GM23338 (cell line): ENCODE measurements around the gene SH3GL3.

Experiments
- CREB1 ChIP-seq: fragments of 250-450 bp; sonication (Bioruptor Pico); IDR thresholded peaks from 2 replicates; pipeline ENCODE4 v1.5.0; 2020; ENCODE audit warnings: low read depth, mild to moderate bottlenecking, moderate library complexity
- CTCF ChIP-seq, 2 experiments: fragments of 200-600 bp in 1 of 2; sonication (generic) in 1 of 2; conservative IDR thresholded peaks; 2 replicates each; pipeline versions ENCODE4 v1.5.1 to v1.6.1; 2016 to 2017; ENCODE audit warnings: antibody characterized with exemption in 2 of 2, low read depth in 2 of 2, mild to moderate bottlenecking in 2 of 2, moderate library complexity in 1 of 2
- ETS1 ChIP-seq: IDR thresholded peaks from 2 replicates; pipeline ENCODE4 v1.6.1; 2016; ENCODE audit warnings: antibody characterized with exemption
- EZH2 ChIP-seq: fragments of 200-600 bp; sonication (generic); IDR thresholded peaks from one replicate; pipeline ENCODE4 v1.8.0; 2017; ENCODE audit warnings: antibody characterized with exemption, mild to moderate bottlenecking, low read depth; ENCODE audit not compliant: unreplicated experiment
- EZH2phosphoT487 ChIP-seq: fragments of 200-600 bp; sonication (generic); IDR thresholded peaks from one replicate; pipeline ENCODE4 v1.8.1; 2018; ENCODE audit warnings: antibody characterized with exemption; ENCODE audit not compliant: unreplicated experiment
- JUNB ChIP-seq: IDR thresholded peaks from one replicate; pipeline ENCODE4 v1.6.1; 2016; ENCODE audit warnings: antibody characterized with exemption; ENCODE audit not compliant: unreplicated experiment
- NANOG ChIP-seq: IDR thresholded peaks from 2 replicates; pipeline ENCODE4 v1.6.1; 2016; ENCODE audit warnings: antibody characterized with exemption, borderline replicate concordance
- POLR2AphosphoS5 ChIP-seq: IDR thresholded peaks from 2 replicates; pipeline ENCODE4 v1.6.1; 2016; ENCODE audit warnings: antibody characterized with exemption, low read depth
- REST ChIP-seq: IDR thresholded peaks from one replicate; pipeline ENCODE4 v1.6.1; 2018; ENCODE audit warnings: antibody characterized with exemption; ENCODE audit not compliant: unreplicated experiment
- STAT1 ChIP-seq: IDR thresholded peaks from one replicate; pipeline ENCODE4 v1.6.1; 2016; ENCODE audit warnings: antibody characterized with exemption; ENCODE audit not compliant: unreplicated experiment
- ZNF114 ChIP-seq: fragments of 250-450 bp; sonication (Bioruptor Pico); IDR thresholded peaks from 2 replicates; pipeline ENCODE4 v1.5.0; 2020; ENCODE audit warnings: mild to moderate bottlenecking, moderate library complexity
- ZNF331 ChIP-seq: fragments of 250-450 bp; sonication (Bioruptor Pico); IDR thresholded peaks from 2 replicates; pipeline ENCODE4 v1.5.0; 2020; ENCODE audit warnings: low read depth, mild to moderate bottlenecking, moderate library complexity
- ZNF462 ChIP-seq: fragments of 250-450 bp; sonication (Bioruptor Pico); IDR thresholded peaks from 2 replicates; pipeline ENCODE4 v1.5.0; 2020; ENCODE audit warnings: mild to moderate bottlenecking, moderate library complexity

- TF ChIP-seq POLR2AphosphoS5 (no peak), CTCF (conservative IDR thresholded peaks at IDR 0.05; ENCODE audit: low read depth in 2 of 2) (no peak), EZH2phosphoT487 (no peak), REST (no peak), ZNF331 (CRISPR knock-in tag) (no peak), EZH2 (no peak), ETS1 (no peak), CREB1 (CRISPR knock-in tag) (no peak), NANOG (no peak), ZNF114 (no peak), ZNF462 (CRISPR knock-in tag) (no peak), JUNB (no peak), STAT1 (no peak)
These were observed 11.2 kb downstream of the SH3GL3 start for GRCh38 chr15:83458381-83458780.
